CD4-positive, CD25-positive, alpha-beta regulatory T cell (primary cell): Measurements from ENCODE around the gene SH2D4B. TPM values are rescaled to one million over a fixed set of nuclear protein-coding genes. Genes with fewer than 3 reads are reported as not detected.

Experiments used
- ATAC-seq, 2 donors: fragments of 150-1000 bp; cut with Tn5 transposase; one replicate each; pipeline ENCODE4 v1.10.0; 2021; ENCODE audit warnings: low read depth in 2 of 2, moderate number of reproducible peaks in 2 of 2, moderate library complexity in 1 of 2
- DNase-seq, 3 donors: peaks; one replicate each; pipeline versions ENCODE4 v3.0.0 to v3.0.0-alpha.2; 2012 to 2022; ENCODE audit warnings: mixed read lengths in 1 of 3
- H3K27ac ChIP-seq: one replicate; pipeline ENCODE4 v1.7.0; 2013; ENCODE audit warnings: mild to moderate bottlenecking, low read length; ENCODE audit not compliant: insufficient read depth, poor library complexity, severe bottlenecking
- H3K27me3 ChIP-seq: one replicate; pipeline ENCODE4 v1.7.0; 2013; ENCODE audit warnings: low read length; ENCODE audit not compliant: control insufficient read depth, insufficient read depth
- H3K36me3 ChIP-seq: one replicate; pipeline ENCODE4 v1.7.0; 2013; ENCODE audit warnings: mild to moderate bottlenecking, low read length, moderate library complexity; ENCODE audit not compliant: control insufficient read depth, insufficient read depth
- H3K4me1 ChIP-seq: 2 replicates; pipeline ENCODE4 v1.7.0; 2013; ENCODE audit warnings: mild to moderate bottlenecking, low read length; ENCODE audit not compliant: insufficient read depth, control insufficient read depth, poor library complexity, severe bottlenecking
- H3K4me3 ChIP-seq: one replicate; pipeline ENCODE4 v1.7.0; 2013; ENCODE audit warnings: low read depth, mild to moderate bottlenecking, low read length, moderate library complexity
- H3K9me3 ChIP-seq, 2 experiments: 1 replicate in 1 of 2; 2 replicates in 1 of 2; pipeline ENCODE4 v1.7.0; 2013; ENCODE audit warnings: low read length in 2 of 2, mild to moderate bottlenecking in 1 of 2, moderate library complexity in 1 of 2; ENCODE audit not compliant: control insufficient read depth in 2 of 2
- H3K27ac Mint-ChIP-seq, 3 donors: one replicate each; pipeline ENCODE4 v1.8.0; 2020 to 2022; ENCODE audit warnings: mild to moderate bottlenecking in 3 of 3, mixed read lengths in 3 of 3, moderate library complexity in 2 of 3
- H3K27me3 Mint-ChIP-seq: one replicate; pipeline ENCODE4 v1.8.0; 2022; ENCODE audit warnings: mild to moderate bottlenecking, mixed read lengths
- H3K36me3 Mint-ChIP-seq: one replicate; pipeline ENCODE4 v1.8.0; 2020; ENCODE audit warnings: mixed read lengths
- H3K4me1 Mint-ChIP-seq, 4 donors: one replicate each; pipeline ENCODE4 v1.8.0; 2020 to 2022; ENCODE audit warnings: mixed read lengths in 4 of 4, mild to moderate bottlenecking in 1 of 4
- H3K4me3 Mint-ChIP-seq, 4 donors: one replicate each; pipeline ENCODE4 v1.8.0; 2020 to 2022; ENCODE audit warnings: mild to moderate bottlenecking in 4 of 4, mixed read lengths in 4 of 4, moderate library complexity in 3 of 4
- H3K9me3 Mint-ChIP-seq, 7 donors: one replicate each; pipeline ENCODE4 v1.8.0; 2020 to 2022; ENCODE audit warnings: mixed read lengths in 7 of 7, mild to moderate bottlenecking in 3 of 7, moderate library complexity in 2 of 7
- polyA plus RNA-seq, 4 donors: library from polyadenylated mRNA; unstranded; fragments of 300-500 nt; fragmentation: Illumina TruSeq; gene quantifications; one replicate each; pipeline ENCODE4 v1.2.3, GENCODE V29; 2021
- total RNA-seq: library from RNA; stranded (reverse); gene quantifications from one replicate; pipeline ENCODE4 v1.2.3, GENCODE V29; 2022

SH2D4B gene
- total and polyA plus RNA-seq, 5 donors from 2014 or later = 0.25 TPM; not detected in 4

GRCh38 chr10:80501913-80502521 is 35.7 kb upstream of the SH2D4B start:
- H3K4me3 Mint-ChIP-seq = peak overlapping the region; percentile 6 to 85 (median 54)
- Histone ChIP-seq H3K4me1 (peaks cover 90% of the 10 kb centered on the region), H3K9me3 (no peaks in the 10 kb centered on the region), H3K36me3 (peaks cover 18% of the 10 kb centered on the region), H3K27me3 (no peaks in the 10 kb centered on the region), H3K4me3 (peak overlapping the region; percentile 16), H3K27ac (peak overlapping the region; percentile 64)
- DNase-seq (no peak), ATAC-seq (no peak)
- H3K9me3 Mint-ChIP-seq = peaks cover 0 to under 1% (median 0%) of the 10 kb centered on the region in 7 donors
- H3K27ac Mint-ChIP-seq = peak overlapping the region; percentile 89 to 99 (median 97)
- peaks cover 24 to 90% (median 73%) of the 10 kb centered on the region in 4 donors for H3K4me1 Mint-ChIP-seq
- H3K27me3 Mint-ChIP-seq = no peaks in the 10 kb centered on the region
- H3K36me3 Mint-ChIP-seq = peaks cover 32% of the 10 kb centered on the region

GRCh38 chr10:80502621-80503583 is 34.8 kb upstream of the SH2D4B start:
- Histone ChIP-seq H3K9me3 (no peaks in the 10 kb centered on the region), H3K4me1 (peaks cover 81% of the 10 kb centered on the region), H3K27me3 (no peaks in the 10 kb centered on the region), H3K27ac (peak overlapping the region; percentile 64), H3K36me3 (peaks cover 27% of the 10 kb centered on the region), H3K4me3 (no peak overlapping the region)
- H3K27ac Mint-ChIP-seq = peak overlapping the region; percentile 89 to 99 (median 97)
- peaks cover 29% of the 10 kb centered on the region for H3K36me3 Mint-ChIP-seq
- peak overlapping the region; percentile 55 to 85 (median 72) for H3K4me3 Mint-ChIP-seq
- ATAC-seq (no peak), DNase-seq (no peak)
- H3K9me3 Mint-ChIP-seq = no peaks in the 10 kb centered on the region
- no peaks in the 10 kb centered on the region for H3K27me3 Mint-ChIP-seq
- H3K4me1 Mint-ChIP-seq = peaks cover 22 to 86% (median 66%) of the 10 kb centered on the region in 4 donors

- Mint-ChIP-seq H3K27me3 (no peaks in the 10 kb centered on the region), H3K4me1 (peaks cover 16 to 78% (median 62%) of the 10 kb centered on the region in 4 donors), H3K4me3 (peak overlapping the region; percentile 44 to 85 (median 68)), H3K36me3 (peaks cover 26% of the 10 kb centered on the region), H3K27ac (peak overlapping the region; percentile 85 to 97 (median 89)), H3K9me3 (no peaks in the 10 kb centered on the region)
- Histone ChIP-seq H3K27ac (peak overlapping the region; percentile 64), H3K9me3 (no peaks in the 10 kb centered on the region), H3K4me1 (peaks cover 73% of the 10 kb centered on the region), H3K4me3 (no peak overlapping the region), H3K36me3 (peaks cover 31% of the 10 kb centered on the region), H3K27me3 (no peaks in the 10 kb centered on the region)
- ATAC-seq = no peak
- no peak for DNase-seq
These were observed 34.0 kb upstream of the SH2D4B start for GRCh38 chr10:80503584-80504157.

- DNase-seq = no peak
- Histone ChIP-seq H3K27ac (peak overlapping the region; percentile 64), H3K4me1 (peaks cover 67% of the 10 kb centered on the region), H3K9me3 (no peaks in the 10 kb centered on the region), H3K27me3 (no peaks in the 10 kb centered on the region), H3K36me3 (peaks cover 35% of the 10 kb centered on the region), H3K4me3 (no peak overlapping the region)
- H3K36me3 Mint-ChIP-seq = peaks cover 27% of the 10 kb centered on the region
- peaks cover 11 to 72% (median 57%) of the 10 kb centered on the region in 4 donors for H3K4me1 Mint-ChIP-seq
- peak overlapping the region in 2 of 4 donors; percentile 70 to 85 for H3K4me3 Mint-ChIP-seq
- no peaks in the 10 kb centered on the region for H3K9me3 Mint-ChIP-seq
- H3K27me3 Mint-ChIP-seq = no peaks in the 10 kb centered on the region
- ATAC-seq = no peak
- H3K27ac Mint-ChIP-seq = peak overlapping the region; percentile 85 to 97 (median 89)
These were observed 33.4 kb upstream of the SH2D4B start for GRCh38 chr10:80504158-80504811.

GRCh38 chr10:80504897-80505465 is 32.7 kb upstream of the SH2D4B start:
- DNase-seq (no peak), ATAC-seq (peak in 1 of 2 donors; percentile 37)
- Histone ChIP-seq H3K9me3 (no peaks in the 10 kb centered on the region), H3K27me3 (no peaks in the 10 kb centered on the region), H3K36me3 (peaks cover 42% of the 10 kb centered on the region), H3K4me1 (peaks cover 60% of the 10 kb centered on the region), H3K27ac (peak overlapping the region; percentile 59), H3K4me3 (no peak overlapping the region)
- peaks cover 27% of the 10 kb centered on the region for H3K36me3 Mint-ChIP-seq
- H3K27ac Mint-ChIP-seq = peak overlapping the region; percentile 89 to 97 (median 91)
- H3K4me1 Mint-ChIP-seq = peaks cover 6 to 69% (median 51%) of the 10 kb centered on the region in 4 donors
- no peaks in the 10 kb centered on the region for H3K27me3 Mint-ChIP-seq
- H3K9me3 Mint-ChIP-seq = no peaks in the 10 kb centered on the region
- H3K4me3 Mint-ChIP-seq = peak overlapping the region; percentile 43 to 85 (median 58)

GRCh38 chr10:80506189-80506575 is 31.5 kb upstream of the SH2D4B start:
- Histone ChIP-seq H3K27ac (peak overlapping the region; percentile 59), H3K27me3 (no peaks in the 10 kb centered on the region), H3K4me3 (no peak overlapping the region), H3K9me3 (no peaks in the 10 kb centered on the region), H3K4me1 (peaks cover 48% of the 10 kb centered on the region), H3K36me3 (peaks cover 54% of the 10 kb centered on the region)
- no peak for DNase-seq
- ATAC-seq = no peak
- Mint-ChIP-seq H3K4me1 (peaks cover 5 to 68% (median 51%) of the 10 kb centered on the region in 4 donors), H3K27ac (peak overlapping the region; percentile 26 to 91 (median 89)), H3K36me3 (peaks cover 32% of the 10 kb centered on the region), H3K4me3 (no peak overlapping the region), H3K9me3 (no peaks in the 10 kb centered on the region), H3K27me3 (no peaks in the 10 kb centered on the region)
